GF-D8 (cell line): ENCODE results near the gene THAP4.

Source experiments
- DNase-seq: peaks from one replicate; lab custom pipeline; 2025; lab: John Stamatoyannopoulos, UW

Gene THAP4

DNA sequence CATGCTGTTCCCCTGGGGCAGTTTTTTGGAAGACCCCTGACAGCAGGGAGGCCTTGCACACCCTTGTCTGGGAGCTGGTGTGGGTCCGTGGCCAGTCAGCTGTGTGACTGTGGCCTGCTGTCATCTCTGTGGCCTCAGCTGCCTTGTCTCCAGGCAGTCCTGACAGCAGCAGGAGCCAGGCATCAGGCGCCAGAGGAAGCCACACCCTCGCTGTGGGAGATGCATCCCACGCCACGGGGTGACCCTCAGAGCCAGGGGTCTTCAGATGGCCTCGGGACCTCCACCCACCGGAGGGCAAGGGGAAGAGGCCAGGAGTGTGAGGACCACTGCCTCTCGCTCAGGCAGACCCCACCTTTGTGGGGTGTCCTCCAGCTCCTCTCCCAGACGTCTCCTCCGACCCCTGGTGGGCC lies 73.4 kb downstream of the THAP4 start:
- no peak for DNase-seq

DNA sequence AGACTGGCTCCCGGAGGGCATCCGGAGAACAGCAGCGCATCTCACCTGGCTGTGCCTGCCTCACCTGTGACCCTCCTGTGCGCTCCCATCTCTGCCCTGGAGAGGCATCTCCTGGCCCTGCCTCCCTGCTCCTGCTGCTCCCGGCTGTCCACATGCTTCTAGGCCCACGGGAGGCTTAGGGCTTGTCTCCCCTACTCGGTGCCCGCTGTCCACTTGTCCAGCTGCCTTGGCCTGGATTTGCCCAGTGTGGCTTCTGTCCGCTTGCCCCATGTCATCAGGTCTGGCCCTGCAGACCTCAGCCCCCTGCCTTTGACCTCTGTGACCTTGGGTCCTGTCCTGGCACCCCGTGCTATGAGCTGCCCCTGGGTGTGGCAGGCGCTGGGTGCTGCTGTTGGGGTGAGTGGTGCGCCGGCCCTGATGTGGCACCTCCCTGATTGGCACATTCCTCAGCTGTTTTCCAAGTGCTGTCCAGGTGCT lies 73.9 kb downstream of the THAP4 start:
- DNase-seq: no peak

DNA sequence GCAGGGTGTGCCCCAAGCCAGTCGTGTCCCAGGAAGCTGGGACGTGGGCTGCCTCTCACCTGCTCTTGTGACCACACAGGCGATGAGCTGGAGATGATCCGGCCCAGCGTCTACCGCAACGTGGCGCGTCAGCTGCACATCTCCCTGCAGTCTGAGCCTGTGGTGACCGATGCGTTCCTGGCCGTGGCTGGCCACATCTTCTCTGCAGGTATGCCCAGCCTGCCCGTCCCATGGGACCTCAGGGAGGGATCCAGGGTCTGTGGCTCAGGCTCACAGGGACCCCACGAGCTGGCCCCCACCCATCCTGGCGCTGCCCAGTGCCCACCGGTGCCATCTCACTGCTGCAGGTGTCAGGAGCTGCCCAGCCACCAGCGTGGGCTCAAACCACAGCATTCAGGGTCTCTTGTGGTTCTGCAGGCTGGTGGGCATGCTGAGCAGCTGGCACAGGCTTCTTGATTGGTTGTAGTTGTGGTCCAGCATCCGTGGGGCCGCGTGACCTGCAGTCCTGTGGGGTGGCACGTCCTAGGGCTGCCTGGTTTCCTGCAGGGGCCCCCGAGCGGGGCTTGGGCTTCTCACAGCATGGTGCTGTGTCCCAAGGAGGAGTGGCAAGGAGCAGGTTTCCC lies 74.6 kb downstream of the THAP4 start:
- DNase-seq: no peak

DNA sequence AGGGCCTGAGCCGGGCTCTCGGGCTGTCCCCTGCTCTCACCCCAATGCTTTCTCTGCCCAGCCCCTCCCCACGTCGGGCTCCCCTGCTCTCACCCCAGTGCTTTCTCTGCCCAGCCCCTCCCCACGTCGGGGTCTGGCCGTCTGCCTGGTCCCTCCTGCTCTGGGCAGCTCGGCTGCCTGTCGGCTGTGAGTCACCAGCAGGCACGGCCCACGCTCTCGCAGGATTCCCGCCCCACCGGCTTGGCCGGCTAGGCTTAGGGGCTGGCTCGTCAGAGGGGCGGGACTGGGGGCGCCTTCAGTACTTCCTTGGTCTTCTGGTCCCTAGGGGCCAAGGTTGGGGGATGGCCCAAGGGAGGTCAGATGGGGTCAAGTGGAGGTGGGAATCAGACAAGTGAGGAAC lies 75.1 kb downstream of the THAP4 start:
- DNase-seq: no peak

DNA sequence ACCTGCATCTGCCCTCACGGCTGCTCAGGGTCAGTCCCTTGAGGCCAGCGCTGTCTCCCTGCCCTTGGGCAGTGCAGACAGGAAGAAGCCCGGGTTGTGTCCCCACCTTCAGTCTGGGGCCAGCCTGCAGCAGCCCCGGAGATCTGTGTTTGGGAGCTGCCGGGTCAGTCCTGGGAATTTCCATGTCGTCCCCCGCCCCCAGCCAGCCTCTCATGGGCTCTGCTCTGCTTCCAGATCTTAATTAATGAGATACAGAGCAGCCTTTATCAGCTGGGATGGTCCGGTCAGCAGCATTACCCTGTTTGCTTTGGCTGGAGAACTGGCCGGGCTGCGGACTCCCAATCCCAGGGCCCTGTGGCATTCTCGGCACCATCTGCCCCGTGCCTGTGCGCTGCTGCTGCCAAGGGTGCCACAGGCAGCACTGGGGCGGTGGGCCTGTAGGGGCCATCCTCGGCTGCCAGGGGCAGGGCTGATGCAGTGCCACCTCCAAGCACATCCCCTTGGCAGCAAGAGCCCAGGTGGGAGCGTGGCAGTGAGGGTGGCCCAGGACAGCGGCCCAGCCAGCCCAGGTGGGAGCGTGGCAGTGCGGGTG lies 76.0 kb downstream of the THAP4 start:
- DNase-seq: no peak

DNA sequence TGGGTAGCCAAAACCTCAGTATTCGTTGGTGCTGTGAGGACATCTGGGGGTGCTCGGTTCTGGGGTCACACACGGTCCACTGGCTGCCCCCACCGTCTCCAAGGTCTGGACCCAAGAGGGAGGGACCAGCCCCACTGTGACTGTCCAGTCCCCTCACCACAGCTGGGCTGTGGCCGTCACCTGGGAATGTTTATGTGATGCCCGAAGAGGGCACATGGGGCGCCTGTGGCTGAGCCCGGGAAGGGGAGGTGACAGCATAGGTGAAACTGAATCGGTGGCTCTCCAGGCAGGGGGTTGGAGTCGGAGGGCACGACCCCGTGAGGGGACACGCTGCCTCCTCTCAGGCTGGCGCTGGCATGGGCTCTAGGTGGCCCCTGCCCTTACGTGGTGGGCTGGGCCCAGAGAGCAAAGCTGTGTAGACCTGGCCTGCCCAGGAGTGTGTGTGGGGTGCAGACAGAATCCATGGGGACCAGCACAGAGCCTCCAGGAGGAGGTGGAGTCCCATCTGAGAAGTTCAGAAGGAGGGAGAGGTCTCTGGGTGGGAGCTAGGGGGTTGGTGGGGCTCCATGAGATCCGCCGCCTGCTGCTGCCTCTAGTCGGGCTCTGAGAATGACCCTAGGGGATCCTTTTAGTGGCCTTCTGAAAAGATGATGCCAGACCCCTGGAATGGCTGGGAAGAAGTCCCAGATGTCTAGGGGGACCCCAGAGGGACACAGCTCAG lies 76.6 kb downstream of the THAP4 start:
- DNase-seq: no peak

DNA sequence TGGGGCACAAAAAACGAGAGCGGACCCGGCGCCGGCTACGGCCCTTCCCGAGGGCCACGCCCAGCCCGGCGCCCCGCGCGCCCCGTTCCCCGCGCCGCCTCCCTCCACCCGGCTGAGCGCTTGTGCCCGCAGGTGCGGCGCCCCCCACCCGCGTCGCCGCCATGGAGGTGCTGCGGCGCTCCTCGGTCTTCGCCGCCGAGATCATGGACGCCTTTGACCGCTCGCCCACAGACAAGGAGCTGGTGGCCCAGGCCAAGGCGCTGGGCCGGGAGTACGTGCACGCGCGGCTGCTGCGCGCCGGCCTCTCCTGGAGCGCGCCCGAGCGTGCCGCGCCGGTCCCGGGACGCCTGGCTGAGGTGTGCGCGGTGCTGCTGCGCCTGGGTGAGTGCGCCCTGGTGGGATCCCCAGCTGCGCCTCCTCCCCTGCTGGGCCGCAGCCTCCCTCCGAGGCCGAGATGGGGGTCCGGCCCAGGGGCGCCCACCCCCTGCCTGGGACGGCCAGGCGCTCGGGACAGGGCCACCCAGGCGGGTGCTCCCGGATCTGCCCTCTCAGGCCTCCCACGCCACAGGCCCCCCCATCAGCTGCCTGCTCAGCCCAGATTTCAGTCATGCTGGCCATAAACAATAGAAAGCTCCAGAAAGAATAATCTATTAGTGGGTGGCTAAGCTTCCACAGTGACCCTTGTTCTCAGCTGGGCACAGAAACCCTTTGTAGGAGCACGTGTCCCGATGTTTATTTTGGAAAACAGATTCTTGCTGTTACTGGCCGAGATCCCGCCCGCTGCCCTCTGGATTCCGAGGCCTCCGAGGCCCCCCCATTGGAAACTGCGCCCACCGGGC lies 77.4 kb downstream of the THAP4 start:
- DNase-seq: no peak

DNA sequence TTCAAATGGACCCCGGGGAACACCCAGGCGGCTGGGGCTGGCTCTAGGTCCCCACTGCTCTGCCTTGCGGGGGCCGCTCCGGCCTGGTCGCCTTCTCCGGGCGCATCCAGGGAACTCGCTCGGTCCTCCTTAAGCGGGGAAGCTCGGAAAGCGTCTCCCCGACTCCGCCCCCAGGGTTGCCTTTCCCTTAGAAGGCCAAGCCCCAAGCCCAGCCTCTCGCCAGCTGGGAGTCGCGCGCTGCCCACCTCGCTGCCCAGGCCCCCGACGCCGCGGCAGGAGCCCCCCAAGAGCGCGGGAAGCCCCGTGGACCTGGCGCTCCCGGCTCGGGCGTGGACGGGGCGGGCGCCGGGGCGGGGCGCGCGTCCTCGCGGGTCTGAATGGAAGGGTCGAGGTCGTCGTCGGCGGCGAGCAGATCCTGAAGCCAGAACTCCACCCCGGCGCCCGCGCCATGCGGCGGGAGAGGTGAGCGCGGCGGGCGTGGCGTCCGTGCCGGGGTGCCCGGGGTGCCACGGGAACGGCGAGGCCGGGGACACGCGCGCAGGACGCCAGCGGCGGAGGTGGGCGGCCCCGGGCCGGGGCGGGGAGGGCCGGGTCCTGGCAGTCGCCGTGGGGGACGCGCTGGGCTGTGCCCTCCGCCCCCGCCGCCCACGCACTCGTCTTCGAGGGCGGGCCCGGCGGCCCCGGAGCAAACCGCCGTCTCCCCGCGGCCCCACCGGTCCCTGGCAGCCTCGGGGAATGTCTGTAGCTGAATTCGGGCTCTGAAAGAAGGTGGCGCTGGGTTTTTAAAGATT lies 78.2 kb downstream of the THAP4 start, which contains the start of gene BOK:
Gene BOK, plus strand, starts transcription at position 214 of the 791 bp plus-strand sequence. CDS start 739 bp downstream, outside the sequence.
- DNase-seq: no peak

DNA sequence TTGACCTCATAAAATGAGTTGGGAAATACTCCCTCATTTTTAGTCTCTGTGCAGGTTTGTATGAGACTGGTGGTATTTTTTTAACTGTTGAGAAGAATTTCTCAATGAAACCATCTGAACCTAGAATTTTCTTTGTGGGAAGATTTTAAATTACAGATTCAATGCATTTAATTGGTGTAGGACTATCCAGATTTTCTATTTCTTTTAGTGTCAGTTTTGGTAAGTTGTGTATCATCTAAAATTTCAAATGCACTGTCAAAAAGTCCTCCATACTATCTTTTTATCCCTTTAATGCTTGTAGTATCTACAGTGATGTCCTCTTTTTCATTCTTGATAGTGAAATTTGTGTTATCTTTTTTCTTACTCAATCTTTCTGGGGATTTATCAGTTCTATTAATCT lies 80.2 kb downstream of the THAP4 start:
- no peak for DNase-seq

DNA sequence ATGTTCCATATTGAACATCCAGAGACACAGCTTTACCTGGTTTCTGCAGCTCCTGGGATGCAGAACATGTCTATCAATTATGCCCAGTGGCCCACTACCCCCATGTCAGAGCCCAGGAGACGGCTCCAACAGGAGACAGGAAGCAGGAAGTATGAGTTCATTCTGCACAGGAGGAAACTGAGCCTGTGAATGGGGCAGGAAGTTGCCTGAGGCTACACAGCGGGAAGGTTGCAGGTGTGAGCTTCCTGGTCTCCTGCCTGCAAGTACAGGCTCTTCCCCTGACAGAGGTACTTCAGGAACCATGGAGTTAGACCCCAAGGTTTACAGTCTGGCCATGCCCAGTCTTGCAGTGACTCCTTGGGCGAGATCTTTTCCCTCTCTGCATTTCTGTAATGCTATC lies 81.2 kb downstream of the THAP4 start:
- no peak for DNase-seq

DNA sequence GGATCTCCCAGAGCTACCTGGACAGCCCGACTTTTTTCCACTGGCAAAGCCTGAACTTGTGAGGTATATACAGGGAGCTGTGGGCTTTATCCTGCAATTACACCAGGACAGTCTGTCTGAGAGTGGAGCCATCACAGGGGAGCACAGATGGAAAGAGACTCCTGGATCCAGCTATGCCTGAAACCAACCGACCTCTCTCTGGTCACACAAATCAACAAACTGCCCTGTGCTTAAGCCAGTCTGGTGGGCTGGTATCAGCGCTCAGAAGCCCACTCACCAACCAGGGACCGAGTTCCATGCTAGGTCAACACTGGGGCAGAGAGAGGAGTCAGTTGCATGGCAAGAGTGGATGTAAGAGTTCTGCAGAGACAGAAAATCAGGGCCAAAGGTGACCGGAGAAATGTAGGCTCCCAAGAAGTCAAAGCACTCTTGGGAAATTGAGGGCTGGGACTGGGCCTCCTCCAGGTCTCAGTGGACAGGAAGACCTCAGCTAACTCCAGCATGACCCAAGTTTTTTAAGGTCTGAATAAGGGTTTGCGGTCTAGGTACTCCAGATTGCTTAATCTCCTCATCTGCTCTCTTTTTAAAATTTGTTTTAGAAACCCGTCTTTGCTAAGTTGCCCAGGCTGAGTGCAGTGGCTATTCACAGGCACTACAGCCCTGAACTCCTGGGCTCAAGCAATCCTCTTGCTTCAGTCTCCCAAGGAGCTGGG lies 82.2 kb downstream of the THAP4 start:
- no peak for DNase-seq

DNA sequence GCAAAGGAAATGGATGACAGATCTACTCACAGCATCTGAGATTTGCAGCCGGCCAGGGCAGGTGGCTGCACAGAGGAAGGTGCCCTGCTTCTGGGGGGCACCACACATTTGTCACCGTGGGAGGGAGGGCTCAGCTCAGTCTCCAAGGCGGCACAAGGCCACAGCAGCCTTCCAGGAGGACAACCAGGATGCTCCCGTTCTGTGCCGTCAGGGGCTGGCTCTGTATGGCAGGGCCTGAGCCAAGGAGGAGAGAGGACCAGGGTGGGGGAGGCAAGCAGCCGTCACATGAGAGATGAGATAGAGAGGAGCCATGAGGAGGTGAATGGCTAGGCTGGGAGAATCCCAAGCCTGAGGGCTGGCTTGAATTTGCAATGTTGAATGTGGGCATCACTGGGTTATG lies 83.0 kb downstream of the THAP4 start:
- DNase-seq: no peak

DNA sequence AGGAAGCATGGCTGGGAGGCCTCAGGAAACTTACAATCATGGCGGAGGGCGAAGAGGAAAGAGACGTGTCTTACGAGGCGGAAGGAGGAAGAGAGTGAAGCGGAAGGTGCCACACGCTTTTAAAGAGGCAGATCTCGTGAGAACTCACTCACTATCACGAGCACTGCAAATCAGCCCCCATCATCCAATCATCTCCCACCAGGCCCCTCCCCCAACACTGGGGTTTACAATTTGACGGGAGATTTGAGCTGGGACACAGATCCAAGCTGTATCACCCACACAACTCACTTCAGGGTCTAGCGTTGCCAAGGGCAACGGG lies 83.5 kb downstream of the THAP4 start:
- DNase-seq: no peak

DNA sequence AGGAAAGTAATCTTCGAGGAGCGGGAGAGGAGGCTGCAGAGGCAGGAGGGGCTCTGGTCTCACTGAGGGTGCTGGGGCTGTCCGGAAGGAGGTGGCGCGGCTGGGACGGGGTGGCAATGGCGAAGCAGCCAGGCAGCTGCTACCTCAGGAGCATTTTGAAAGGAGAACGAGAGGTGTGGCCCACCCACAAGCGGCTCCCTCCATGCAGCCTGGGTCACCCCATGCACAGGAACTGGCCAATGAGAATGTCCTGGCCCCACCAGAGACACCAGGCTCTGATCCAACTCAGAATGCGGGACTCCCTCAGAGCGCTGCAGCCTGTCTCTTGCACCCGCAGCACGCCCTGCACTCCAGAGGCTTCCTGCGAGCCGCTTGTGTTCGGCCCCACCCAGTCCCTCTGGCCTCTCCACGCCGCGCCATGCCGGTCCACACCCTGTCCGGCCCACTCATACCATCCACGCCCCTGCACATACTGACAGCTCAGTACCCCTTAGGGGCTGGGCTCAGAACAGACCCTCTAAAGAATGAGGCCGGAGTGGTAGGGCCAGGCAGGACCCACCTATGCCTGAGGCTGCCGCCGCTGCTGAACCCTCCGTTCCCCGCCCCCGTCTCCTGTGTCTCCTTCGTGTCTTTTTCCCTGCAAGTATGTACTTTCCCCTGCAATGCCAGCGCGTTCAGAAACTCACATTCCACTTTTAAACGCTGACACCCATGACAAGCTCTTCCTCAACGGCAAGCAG lies 84.8 kb downstream of the THAP4 start:
- DNase-seq: no peak

DNA sequence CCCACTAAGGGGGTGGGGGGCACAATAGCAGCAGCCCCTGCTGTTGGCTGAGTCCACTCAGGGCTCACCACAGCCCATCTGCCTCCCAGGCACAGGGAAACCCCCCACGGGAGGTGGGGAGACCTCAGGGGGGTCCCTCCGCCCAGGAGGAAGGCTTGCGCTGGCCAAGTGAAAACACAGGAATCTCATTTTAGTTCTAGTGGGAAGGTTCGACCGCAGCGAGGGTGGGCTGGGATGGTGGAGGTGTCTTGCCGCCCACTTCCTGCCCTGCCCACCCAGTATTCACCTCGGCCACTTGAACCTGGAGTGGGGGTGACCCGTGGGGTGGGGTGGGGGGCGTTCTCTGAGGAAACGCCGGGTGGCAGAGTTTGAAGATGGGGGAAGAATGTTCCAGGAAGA lies 85.4 kb downstream of the THAP4 start:
- DNase-seq: no peak

DNA sequence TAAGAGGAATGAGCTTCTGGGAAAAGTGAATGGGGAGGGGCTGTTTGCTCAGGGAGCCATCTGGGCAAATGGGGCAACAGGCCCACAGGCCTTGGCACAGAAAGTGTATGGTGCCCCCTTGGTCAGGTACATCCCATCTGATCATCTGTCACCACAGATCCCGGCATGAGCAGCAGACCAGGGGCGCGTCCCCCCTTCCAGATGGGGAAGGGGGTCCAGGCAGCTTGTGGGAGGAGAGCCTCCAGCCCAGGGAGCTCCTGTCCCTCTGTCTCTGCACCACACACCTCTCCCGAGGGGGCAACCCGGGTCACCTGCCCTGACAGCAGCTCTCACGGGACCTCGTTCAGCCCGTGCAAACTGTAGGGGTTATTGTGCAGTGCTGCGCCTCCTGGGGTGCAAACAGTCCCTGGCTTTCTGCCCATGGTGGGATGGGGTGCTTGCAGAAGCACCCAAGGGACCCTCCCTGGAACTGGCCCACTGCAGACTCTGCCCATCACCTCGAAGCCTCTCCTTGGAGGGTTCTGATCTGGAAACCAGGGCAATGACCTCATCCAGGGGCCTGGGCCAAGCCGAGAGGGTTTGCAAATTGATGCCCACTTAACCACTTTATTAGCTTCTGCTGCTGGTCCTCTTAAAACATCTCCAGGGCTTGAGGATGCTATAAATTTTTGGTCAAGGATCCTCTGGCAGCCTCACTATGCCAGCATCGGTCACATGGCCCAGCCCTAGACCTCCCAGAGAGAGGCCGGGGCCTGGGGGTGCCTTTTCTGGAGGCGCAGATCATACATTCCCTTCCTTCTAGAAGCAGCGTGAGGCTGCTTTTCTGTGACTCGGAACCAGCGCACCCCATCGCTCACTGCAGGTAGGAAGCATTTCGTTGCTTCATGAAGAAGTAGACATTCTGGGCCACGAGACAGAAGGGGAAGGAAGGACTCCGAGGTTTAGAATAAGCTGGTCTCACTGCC lies 86.1 kb downstream of the THAP4 start:
- DNase-seq: no peak

DNA sequence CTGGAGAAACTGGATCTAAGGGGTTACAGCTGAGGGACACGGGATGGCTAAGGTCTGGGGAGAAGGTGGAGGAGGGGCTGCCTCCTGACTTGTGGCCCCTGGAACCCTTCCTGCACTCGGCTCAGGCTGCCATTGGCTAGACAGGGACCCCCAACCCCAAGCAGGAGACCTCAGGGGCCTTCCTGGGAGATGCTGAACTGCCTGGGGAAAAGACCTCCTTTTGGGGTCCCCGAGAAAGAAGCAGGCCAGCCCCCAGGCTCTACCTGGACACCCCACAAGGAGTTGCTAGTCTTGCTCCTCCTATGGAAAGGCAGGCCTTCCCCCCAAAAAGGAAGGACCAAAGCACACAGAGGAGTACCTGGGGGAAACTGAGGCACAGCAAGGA lies 88.5 kb downstream of the THAP4 start:
- DNase-seq: no peak

DNA sequence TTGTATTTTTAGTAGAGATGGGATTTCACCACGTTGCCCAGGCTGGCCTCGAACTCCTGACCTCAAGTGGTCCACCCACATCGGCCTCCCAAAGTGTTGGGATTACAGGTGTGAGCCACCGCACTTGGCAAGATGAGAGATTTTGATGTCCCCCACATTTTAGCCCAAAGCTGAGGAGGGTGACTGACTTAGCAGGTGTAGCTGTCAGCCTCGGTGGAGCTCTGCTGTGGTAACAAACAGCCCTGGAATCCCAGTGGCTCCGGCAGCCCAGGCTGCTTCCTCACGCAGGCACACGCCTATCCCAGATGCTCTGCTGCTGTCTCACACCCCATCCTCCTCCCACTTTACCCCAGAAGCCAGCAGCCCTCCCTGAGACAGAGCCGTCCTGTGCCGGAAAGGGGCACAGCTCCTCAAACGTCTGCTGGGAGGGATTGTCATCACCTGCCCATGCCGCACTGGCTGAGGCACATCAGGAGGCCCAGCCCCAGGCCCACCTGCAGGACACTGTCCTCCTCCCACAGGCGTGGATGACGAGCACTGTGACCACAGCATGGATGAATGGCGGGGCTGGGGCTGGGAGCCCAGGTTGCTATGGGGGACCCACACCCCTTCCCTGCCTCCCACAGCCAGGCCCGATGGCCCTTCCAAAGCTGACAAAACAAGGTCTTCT lies 89.0 kb downstream of the THAP4 start:
- no peak for DNase-seq
